GM18519 (cell line): ENCODE results near the gene NR1I3.

Experiments
- ATAC-seq: cut with Tn5 transposase; IDR thresholded peaks from one replicate; pipeline ENCODE4 v1.9.1; 2021; ENCODE audit warnings: mild to moderate bottlenecking, moderate library complexity; ENCODE audit not compliant: unreplicated experiment, low FRiP score

The NR1I3 gene

DNA sequence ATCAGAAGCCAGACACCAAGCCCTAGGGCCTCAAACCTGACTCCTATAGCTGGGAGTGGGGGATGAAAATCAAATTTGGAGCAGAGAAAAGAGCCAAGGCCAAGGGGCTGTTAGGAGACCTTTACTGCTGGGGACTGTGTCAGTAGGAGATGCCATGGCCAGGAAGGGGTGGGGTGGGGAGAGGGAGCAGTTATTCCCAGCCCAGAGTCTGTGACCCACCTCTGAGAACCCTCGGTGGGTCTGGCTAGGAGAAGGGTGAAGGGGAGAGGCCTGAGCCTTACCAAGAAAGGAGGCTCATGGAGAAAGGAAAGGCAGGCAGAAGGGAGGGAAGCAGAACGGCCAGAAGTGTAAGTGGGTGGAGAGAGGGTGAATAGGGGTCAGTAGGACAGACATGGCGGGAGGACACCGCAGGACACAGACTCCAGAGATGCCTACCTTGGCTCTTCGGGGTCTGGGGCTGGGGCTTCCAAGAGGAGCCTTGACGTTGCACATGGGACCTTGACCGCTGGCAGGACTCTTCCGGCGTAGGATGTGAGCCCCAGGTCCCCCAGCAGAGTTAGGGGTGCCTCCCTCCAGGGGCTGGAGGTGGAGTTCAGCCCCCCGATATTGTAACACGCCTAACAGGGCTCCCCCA lies 40.3 kb downstream of the NR1I3 start:
- no peak for ATAC-seq

GRCh38 chr1:161196521-161197451 lies 41.2 kb downstream of the NR1I3 start:
- no peak for ATAC-seq

GRCh38 chr1:161196111-161196510 lies 41.9 kb downstream of the NR1I3 start:
- no peak for ATAC-seq

DNA sequence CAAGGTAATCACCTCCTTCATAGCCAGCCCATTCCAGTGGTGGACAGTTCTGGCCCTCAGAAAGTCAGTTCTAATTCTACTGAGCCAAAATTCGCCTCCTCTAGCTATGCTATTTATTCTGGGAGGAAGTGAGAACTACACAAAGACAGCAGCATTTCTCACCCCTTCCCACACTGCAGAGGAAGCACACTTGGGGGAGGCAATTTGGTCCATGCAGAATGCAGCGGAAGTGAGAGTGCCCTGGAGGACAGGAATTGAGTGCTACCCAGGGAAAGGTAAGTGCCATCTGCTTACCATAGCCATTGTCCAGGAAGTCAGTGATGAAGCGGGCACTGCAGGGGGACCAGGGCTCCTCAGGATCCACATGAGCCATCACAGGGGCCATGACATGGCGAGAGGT lies 42.8 kb downstream of the NR1I3 start:
- no peak for ATAC-seq

DNA sequence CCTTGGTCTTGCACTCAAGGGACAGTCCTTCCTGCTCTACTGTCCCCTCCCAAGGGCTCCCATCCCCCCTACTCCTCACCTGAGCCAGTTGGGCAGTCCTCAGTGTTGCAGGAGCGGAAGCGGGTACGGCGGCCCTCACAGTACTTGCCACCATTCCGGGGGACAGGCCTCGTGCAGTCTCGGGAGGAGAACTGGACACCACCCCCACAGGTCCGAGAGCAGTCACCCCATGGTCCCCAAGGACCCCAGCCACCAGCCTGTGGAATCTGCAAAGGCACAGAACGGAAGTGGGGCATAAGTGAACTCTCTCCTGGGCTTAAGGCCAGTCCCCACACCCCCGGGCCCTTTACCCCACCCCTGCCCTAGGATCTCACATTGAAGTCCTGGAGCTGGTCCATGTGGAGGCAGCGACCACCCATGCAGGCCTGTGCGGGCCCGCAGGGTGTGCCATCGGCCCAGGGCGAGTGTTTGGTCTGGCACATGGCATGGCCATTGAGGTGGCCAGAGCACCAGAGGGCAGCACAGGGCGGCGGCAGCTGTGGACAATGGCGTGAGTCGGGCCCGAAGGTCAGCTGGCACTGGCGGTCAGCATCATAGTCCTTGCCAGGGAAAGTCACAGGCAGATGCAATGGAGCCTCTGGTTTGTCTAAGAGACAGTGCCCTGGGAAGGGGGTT lies 44.3 kb downstream of the NR1I3 start:
- no peak for ATAC-seq

- no peak for ATAC-seq
These were observed 45.2 kb downstream of the NR1I3 start for GRCh38 chr1:161192476-161193465.

DNA sequence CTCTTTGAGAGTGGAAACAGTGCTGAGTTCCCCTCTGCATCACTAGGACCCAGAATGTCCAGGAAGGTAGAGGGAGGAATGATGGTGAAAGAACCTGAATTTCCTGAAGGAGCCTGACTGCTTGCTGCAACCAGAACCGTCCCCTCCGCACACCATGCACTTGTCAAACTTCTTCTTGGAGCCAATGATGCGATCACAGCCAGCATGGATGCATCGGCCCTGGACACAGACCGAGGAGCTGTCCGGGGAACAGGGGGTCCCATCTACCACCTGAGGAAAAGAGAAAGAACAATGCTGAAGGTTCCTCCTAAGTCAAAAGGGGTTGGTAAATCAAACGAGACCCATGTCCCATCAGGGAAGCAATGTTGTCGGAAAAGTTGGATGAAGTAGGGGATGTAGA lies 46.0 kb downstream of the NR1I3 start:
- ATAC-seq = no peak

DNA sequence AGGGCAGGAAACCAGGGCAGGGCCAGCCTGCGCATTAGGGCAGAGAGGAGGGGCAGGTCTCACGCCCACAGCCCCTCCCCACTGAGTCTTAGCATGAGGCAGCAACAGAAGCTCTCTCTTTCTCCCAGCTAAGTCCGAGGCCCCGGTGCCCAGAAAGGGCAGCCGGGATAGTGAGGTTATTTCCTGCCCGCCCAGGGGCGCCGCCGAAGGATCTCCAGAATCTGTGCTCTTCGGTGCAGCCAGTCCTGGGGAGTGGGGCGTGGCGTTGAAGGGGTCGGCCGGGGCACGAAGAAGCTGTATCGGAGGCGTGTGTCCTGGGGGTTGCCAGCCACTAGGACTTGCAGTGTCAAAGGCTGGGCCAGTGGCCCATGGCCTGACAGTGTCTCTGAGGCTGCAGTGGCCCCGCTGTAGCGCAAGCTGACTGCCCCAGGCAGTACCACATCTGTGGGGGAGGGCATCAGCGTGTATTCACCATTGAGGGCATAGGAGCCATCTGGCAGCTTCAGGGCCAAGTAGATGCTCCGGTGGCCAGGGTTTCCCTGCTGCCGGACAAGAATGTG lies 47.0 kb downstream of the NR1I3 start:
- no peak for ATAC-seq

DNA sequence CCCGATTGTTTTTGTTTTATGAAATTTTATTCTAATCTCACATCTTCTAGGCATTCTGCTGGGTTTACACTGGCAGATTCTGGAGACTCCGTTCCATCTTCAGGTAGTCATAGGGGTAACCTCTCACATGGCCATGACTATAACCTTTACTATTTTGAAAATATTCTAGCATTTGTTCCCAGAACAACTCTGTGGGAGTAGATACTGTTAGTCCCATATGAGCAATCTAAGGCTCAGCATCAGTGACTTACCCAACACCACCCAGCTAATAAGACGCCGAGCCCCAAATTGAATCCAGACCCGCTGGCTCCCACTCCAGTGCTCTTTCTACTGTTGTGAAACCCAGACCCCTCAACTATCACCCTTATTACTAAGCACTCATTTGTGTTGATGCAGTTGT lies 49.0 kb downstream of the NR1I3 start:
- no peak for ATAC-seq

DNA sequence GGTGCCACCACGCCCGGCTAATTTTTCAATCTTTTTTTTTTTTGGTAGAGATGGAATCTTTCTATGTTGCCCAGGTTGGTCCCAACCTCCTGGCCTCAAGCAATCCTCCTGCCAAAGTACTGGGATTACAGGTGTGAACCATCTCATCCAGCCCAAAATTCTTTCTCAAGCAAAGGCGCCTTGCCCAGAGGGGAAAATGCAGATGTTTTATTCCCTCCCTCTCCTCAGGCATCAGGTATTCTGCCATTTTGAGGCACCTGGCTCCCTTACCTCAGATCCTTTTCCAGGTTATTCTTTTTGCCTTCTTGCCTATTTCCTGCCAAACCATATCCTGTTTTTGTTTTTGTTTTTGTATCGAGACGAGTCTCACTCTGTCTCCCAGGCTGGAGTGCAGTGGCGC lies 49.6 kb downstream of the NR1I3 start:
- ATAC-seq = no peak

DNA sequence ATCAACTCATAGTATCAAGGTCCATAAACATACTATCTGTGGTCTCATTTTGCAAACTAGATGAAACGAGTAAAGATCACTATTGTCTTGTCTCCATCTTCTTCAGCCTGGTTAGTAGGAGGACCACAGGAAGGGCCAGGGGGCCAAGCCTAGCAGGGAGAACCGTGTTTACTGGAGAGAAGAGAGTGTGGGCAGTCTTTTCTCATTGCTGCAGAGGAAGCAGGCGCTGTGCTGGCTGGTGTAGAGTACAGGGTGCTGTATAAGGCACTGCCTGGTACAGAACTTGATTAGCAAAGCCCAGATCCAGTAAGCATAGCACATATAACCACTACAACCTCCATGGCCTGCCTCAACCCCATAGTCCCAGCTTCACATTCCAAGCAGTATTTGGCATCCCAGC lies 50.7 kb downstream of the NR1I3 start:
- no peak for ATAC-seq

DNA sequence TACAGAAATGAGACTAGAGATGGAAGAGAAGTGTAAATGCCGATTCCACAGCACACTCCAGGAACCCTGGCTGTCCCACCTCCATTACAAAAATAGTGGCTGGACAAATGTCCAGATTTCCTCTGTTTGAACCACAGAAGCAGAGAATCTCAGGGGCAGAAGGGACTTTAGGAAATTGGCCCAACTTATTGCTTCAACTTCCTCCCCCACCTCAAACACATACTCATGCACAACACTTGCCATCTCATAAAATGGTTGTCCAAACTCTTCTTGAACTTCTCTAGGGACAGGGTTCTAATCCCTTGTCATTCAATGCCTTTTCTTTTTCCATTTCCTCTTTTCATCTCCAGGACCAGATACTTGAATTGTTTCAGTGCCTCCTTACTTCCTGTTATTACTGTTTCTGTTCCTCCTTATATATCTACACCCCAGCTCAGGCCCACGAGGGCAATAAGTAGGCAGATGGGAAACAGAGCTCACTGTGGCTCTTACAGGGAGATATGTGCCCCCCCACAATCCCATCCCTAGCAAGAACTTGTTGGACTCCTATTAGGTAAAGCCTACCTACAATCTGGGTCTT lies 52.2 kb downstream of the NR1I3 start:
- peak; percentile 16 for ATAC-seq

DNA sequence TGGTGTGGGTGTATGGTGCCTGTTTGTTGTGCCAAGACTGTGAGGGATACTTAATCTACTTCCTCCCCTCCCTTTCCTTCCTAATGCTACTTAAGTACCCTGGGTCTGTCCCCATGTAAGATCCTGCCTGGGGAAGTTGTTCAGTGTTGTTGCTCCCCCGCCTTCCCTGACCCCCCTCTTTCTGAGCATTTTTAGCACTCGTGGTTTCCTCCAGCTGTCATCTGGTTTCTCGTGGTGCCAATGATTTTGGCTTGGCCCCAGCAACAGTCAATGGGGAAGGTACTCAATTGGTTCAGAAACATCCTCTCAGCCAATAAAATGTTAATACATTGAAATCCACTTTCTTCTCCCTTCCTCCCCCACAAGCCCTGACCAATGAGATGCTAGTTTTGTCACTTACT lies 52.7 kb downstream of the NR1I3 start:
- peak; percentile 49 for ATAC-seq

DNA sequence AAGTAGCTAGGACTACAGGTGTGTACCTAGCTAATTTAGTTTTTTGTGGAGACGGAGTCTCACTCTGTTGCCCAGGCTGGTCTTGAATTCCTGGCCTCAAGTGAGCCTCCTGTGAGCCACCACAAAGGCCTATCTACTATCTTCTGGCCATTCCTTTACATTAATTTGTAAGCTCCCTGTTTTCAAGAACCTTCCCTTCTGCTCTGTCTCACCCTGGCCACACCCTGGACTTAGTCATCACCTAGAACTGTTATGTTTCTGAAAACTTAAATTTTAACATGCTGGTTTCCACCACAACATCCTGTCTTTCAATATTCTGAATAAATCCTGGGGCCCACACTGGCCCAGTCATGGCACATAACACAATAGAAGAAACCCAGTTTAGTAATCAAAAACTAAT lies 55.8 kb downstream of the NR1I3 start:
- ATAC-seq = peak; percentile 32

GRCh38 chr1:161180639-161181038 lies 57.4 kb downstream of the NR1I3 start:
- ATAC-seq = no peak

- no peak for ATAC-seq
These were observed 58.3 kb downstream of the NR1I3 start for GRCh38 chr1:161179698-161180097.
